Natural killer cell (primary cell): ENCODE results near the gene NEURL1B. TPM values are rescaled to one million over a fixed set of nuclear protein-coding genes. Genes with fewer than 3 reads are reported as not detected.

Experiments
- ATAC-seq, 3 donors: fragments of 150-1000 bp in 2 of 3; fragments of 200-7000 bp in 1 of 3; cut with Tn5 transposase; 1 replicate in 1 of 3; 2 replicates in 2 of 3; pipeline ENCODE4 v1.10.0; 2021; ENCODE audit warnings: mild to moderate bottlenecking in 2 of 3, moderate library complexity in 2 of 3
- DNase-seq, 2 donors: peaks; one replicate each; pipeline versions ENCODE4 v3.0.0 to v3.0.0-alpha.2; 2013 to 2021; ENCODE audit warnings: mixed read lengths in 1 of 2
- H3K27ac ChIP-seq: one replicate; pipeline ENCODE4 v1.5.1; 2013; ENCODE audit warnings: mild to moderate bottlenecking, low read length
- H3K27me3 ChIP-seq: one replicate; pipeline ENCODE4 v1.6.1; 2013; ENCODE audit warnings: low read length; ENCODE audit not compliant: control insufficient read depth, insufficient read depth
- H3K36me3 ChIP-seq: one replicate; pipeline ENCODE4 v1.6.1; 2013; ENCODE audit warnings: low read length; ENCODE audit not compliant: control insufficient read depth, insufficient read depth
- H3K4me1 ChIP-seq: one replicate; pipeline ENCODE4 v1.6.1; 2013; ENCODE audit warnings: low read length; ENCODE audit not compliant: control insufficient read depth, insufficient read depth
- H3K4me3 ChIP-seq: one replicate; pipeline ENCODE4 v1.5.1; 2013; ENCODE audit warnings: low read length
- H3K9me3 ChIP-seq: one replicate; pipeline ENCODE4 v1.6.1; 2013; ENCODE audit warnings: low read length; ENCODE audit not compliant: control insufficient read depth, insufficient read depth
- H3K27ac Mint-ChIP-seq, 2 donors: one replicate each; pipeline ENCODE4 v1.8.0; 2022; ENCODE audit warnings: mild to moderate bottlenecking in 2 of 2, mixed read lengths in 2 of 2, moderate library complexity in 1 of 2
- H3K27me3 Mint-ChIP-seq, 2 donors: one replicate each; pipeline ENCODE4 v1.8.0; 2022; ENCODE audit warnings: low read depth in 2 of 2, mixed read lengths in 2 of 2
- H3K36me3 Mint-ChIP-seq: one replicate; pipeline ENCODE4 v1.8.0; 2022; ENCODE audit warnings: mixed read lengths
- H3K4me1 Mint-ChIP-seq, 2 donors: one replicate each; pipeline ENCODE4 v1.8.0; 2022; ENCODE audit warnings: mixed read lengths in 2 of 2
- H3K4me3 Mint-ChIP-seq: one replicate; pipeline ENCODE4 v1.8.0; 2022; ENCODE audit warnings: mild to moderate bottlenecking, moderate library complexity, mixed read lengths
- H3K9me3 Mint-ChIP-seq, 2 donors: one replicate each; pipeline ENCODE4 v1.8.0; 2022; ENCODE audit warnings: mixed read lengths in 2 of 2
- CTCF ChIP-seq: fragments of 200-600 bp; IDR thresholded peaks from one replicate; pipeline ENCODE4 v1.8.0; 2022; ENCODE audit warnings: antibody characterized with exemption
- WGBS: methylation state at CpG from one replicate; pipeline ENCODE4 v1.1.7; 2013; ENCODE audit warnings: missing lambda C conversion rate; ENCODE audit not compliant: insufficient coverage; 5-methylcytosine and 5-hydroxymethylcytosine counted together
- intact Hi-C: fragments of 100-400 bp; cut with micrococcal nuclease; formaldehyde crosslinking; loops from one replicate; pipeline ENCODE4 v1.14.2; 2022
- total RNA-seq, 4 donors: library from RNA; stranded (reverse); fragments of 120-200 nt in 1 of 4; gene quantifications; one replicate each; pipeline versions ENCODE4 v1.2.3 to v1.2.4, GENCODE V29; 2013 to 2022

The NEURL1B gene
- total RNA-seq, 3 donors from 2014 or later (not counting 1 experiment from before 2014, with no cell fraction given) = 0.28 to 0.54 (median 0.45) TPM

GRCh38 chr5:172716796-172717313 is 75.8 kb downstream of the NEURL1B start:
- H3K9me3 Mint-ChIP-seq = no peaks in the 10 kb centered on the region
- no peaks in the 10 kb centered on the region for H3K36me3 ChIP-seq
- peak; percentile 83 for TF ChIP-seq CTCF
- no peak overlapping the region for H3K27ac ChIP-seq
- H3K27me3 Mint-ChIP-seq = peaks cover 9 to 31% of the 10 kb centered on the region in 2 donors
- intact Hi-C loops = loop anchor here (1.0 kb wide), 1 partner anchor 215 kb away; no protein-coding TSS in a partner anchor
- H3K27me3 ChIP-seq = peaks cover 12% of the 10 kb centered on the region
- H3K27ac Mint-ChIP-seq = no peak overlapping the region
- H3K9me3 ChIP-seq = no peaks in the 10 kb centered on the region
- peak; percentile 84 to 91 for DNase-seq
- ATAC-seq = peak; percentile 77 to 78 (median 78)
- no peak overlapping the region for H3K4me3 Mint-ChIP-seq
- no peaks in the 10 kb centered on the region for H3K36me3 Mint-ChIP-seq
- WGBS = 10% methylated on average over 20 of the region's 20 CpGs
- peaks cover 20 to 27% of the 10 kb centered on the region in 2 donors for H3K4me1 Mint-ChIP-seq
- peaks cover 35% of the 10 kb centered on the region for H3K4me1 ChIP-seq
- no peak overlapping the region for H3K4me3 ChIP-seq

GRCh38 chr5:172717481-172718195 is 76.6 kb downstream of the NEURL1B start:
- Mint-ChIP-seq H3K27me3 (peaks cover 14 to 33% of the 10 kb centered on the region in 2 donors), H3K27ac (no peak overlapping the region), H3K9me3 (no peaks in the 10 kb centered on the region), H3K4me3 (no peak overlapping the region), H3K36me3 (no peaks in the 10 kb centered on the region), H3K4me1 (peaks cover 28 to 35% of the 10 kb centered on the region in 2 donors)
- Histone ChIP-seq H3K9me3 (no peaks in the 10 kb centered on the region), H3K27me3 (peaks cover 12% of the 10 kb centered on the region), H3K4me1 (peaks cover 43% of the 10 kb centered on the region), H3K27ac (no peak overlapping the region), H3K36me3 (no peaks in the 10 kb centered on the region), H3K4me3 (no peak overlapping the region)
- 84% methylated on average over 16 of the region's 16 CpGs for WGBS
- intact Hi-C loops = loop anchor here (1.0 kb wide), 1 partner anchor 215 kb away; no protein-coding TSS in a partner anchor
- DNase-seq (no peak), ATAC-seq (no peak)
- no peak for TF ChIP-seq CTCF

- Histone ChIP-seq H3K27ac (no peak overlapping the region), H3K4me1 (peaks cover 45% of the 10 kb centered on the region), H3K36me3 (no peaks in the 10 kb centered on the region), H3K4me3 (no peak overlapping the region), H3K9me3 (no peaks in the 10 kb centered on the region), H3K27me3 (peaks cover 13% of the 10 kb centered on the region)
- WGBS = 96% methylated on average over 3 of the region's 3 CpGs
- peaks cover 21 to 34% of the 10 kb centered on the region in 2 donors for H3K27me3 Mint-ChIP-seq
- no peak for TF ChIP-seq CTCF
- DNase-seq (no peak), ATAC-seq (no peak)
- no peak overlapping the region for H3K27ac Mint-ChIP-seq
- no peaks in the 10 kb centered on the region for H3K36me3 Mint-ChIP-seq
- intact Hi-C loops = no loop called here
- H3K4me3 Mint-ChIP-seq = no peak overlapping the region
- no peaks in the 10 kb centered on the region for H3K9me3 Mint-ChIP-seq
- peaks cover 32 to 33% of the 10 kb centered on the region in 2 donors for H3K4me1 Mint-ChIP-seq
Measured at GRCh38 chr5:172718527-172719114, 77.6 kb downstream of the NEURL1B start.
